ENCODE measurements around the gene TMEM178B. TPM values are rescaled to one million over a fixed set of nuclear protein-coding genes. Genes with fewer than 3 reads are reported as not detected.
"Not testable (repeated sequence)": the region's sequence is repeated elsewhere in the genome, so short reads cannot be mapped to it uniquely, and the experiment has no call there.

The TMEM178B gene
- total RNA-seq, 1 experiment from 2014 or later = 0.34 TPM

GRCh38 chr7:141074162-141074991 is 513 bp downstream of the TMEM178B start:
- DNase-seq (ENCODE audit: low read depth) = peak; percentile 60

- DNase-seq (ENCODE audit: low read depth) = no peak
Observed at GRCh38 chr7:141074997-141075396, 1.1 kb downstream of the TMEM178B start.

- no peak for DNase-seq (ENCODE audit: low read depth)
Observed at GRCh38 chr7:141076377-141076776, 2.5 kb downstream of the TMEM178B start.

- DNase-seq (ENCODE audit: low read depth) = no peak
Observed at GRCh38 chr7:141079219-141079618, 5.4 kb downstream of the TMEM178B start.

- not testable (repeated sequence) for DNase-seq (ENCODE audit: low read depth)
Observed at GRCh38 chr7:141089490-141089889, 15.6 kb downstream of the TMEM178B start.

- no peak for DNase-seq (ENCODE audit: low read depth)
Observed at GRCh38 chr7:141094336-141095070, 20.6 kb downstream of the TMEM178B start.

GRCh38 chr7:141097430-141097829 is 23.6 kb downstream of the TMEM178B start:
- peak; percentile 18 for DNase-seq (ENCODE audit: low read depth)

- DNase-seq (ENCODE audit: low read depth) = no peak
Observed at GRCh38 chr7:141102436-141102835, 28.6 kb downstream of the TMEM178B start.

- DNase-seq (ENCODE audit: low read depth) = no peak
Observed at GRCh38 chr7:141103847-141104429, 30.1 kb downstream of the TMEM178B start.

GRCh38 chr7:141113131-141113530 is 39.3 kb downstream of the TMEM178B start:
- DNase-seq (ENCODE audit: low read depth) = no peak

- DNase-seq (ENCODE audit: low read depth) = no peak
Observed at GRCh38 chr7:141114029-141114664, 40.3 kb downstream of the TMEM178B start.

GRCh38 chr7:141115965-141116364 is 42.1 kb downstream of the TMEM178B start:
- no peak for DNase-seq (ENCODE audit: low read depth)

GRCh38 chr7:141116661-141117060 is 42.8 kb downstream of the TMEM178B start:
- not testable (repeated sequence) for DNase-seq (ENCODE audit: low read depth)

GRCh38 chr7:141118767-141119166 is 44.9 kb downstream of the TMEM178B start:
- DNase-seq (ENCODE audit: low read depth) = no peak

GRCh38 chr7:141119187-141119586 is 45.3 kb downstream of the TMEM178B start:
- no peak for DNase-seq (ENCODE audit: low read depth)

- no peak for DNase-seq (ENCODE audit: low read depth)
Observed at GRCh38 chr7:141122736-141123135, 48.9 kb downstream of the TMEM178B start.

- DNase-seq (ENCODE audit: low read depth) = no peak
Observed at GRCh38 chr7:141123522-141123921, 49.7 kb downstream of the TMEM178B start.

- DNase-seq (ENCODE audit: low read depth) = no peak
Observed at GRCh38 chr7:141126107-141126506, 52.2 kb downstream of the TMEM178B start.

GRCh38 chr7:141128506-141128905 is 54.6 kb downstream of the TMEM178B start:
- DNase-seq (ENCODE audit: low read depth) = no peak

GRCh38 chr7:141128931-141129330 is 55.1 kb downstream of the TMEM178B start:
- no peak for DNase-seq (ENCODE audit: low read depth)

GRCh38 chr7:141132671-141133070 is 58.8 kb downstream of the TMEM178B start:
- DNase-seq (ENCODE audit: low read depth) = no peak

GRCh38 chr7:141133646-141134045 is 59.8 kb downstream of the TMEM178B start:
- DNase-seq (ENCODE audit: low read depth) = peak; percentile 50

All from LHCN-M2 (cell line).